ENCODE data around the gene DNAH9.

DNAH9 gene

DNA sequence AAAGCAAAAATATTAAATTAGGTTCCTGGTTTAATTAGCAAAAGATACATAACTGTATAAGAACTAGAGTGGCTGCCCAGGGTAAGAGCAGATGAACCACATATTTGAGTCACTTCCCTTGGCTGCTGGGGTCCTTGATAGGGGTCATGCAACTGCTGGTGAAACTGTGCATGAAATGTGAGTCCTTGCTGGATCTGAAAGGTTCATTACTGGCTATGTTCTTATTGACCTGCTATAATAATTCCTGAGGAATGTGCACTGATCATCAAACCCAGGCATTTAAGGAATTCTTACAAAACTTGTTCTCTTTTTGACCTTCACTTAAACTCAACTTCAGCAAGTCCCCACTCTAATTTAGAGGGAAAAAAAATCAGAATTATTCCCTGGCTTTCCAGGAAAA, 215.6 kb downstream of the DNAH9 start:
- Histone ChIP-seq H3K9me3 (ENCODE audit: control insufficient read depth, insufficient read depth, low read length) (no peaks in the 10 kb centered on the region), H3K36me3 (ENCODE audit: control insufficient read depth, low read length) (no peaks in the 10 kb centered on the region), H3K4me3 (ENCODE audit: low read length) (no peak overlapping the region), H4K20me1 (ENCODE audit: control insufficient read depth, insufficient read depth, low read depth, low read length) (no peaks in the 10 kb centered on the region), H3K27me3 (ENCODE audit: control insufficient read depth, low read length) (no peaks in the 10 kb centered on the region), H3K79me2 (ENCODE audit: control insufficient read depth, low read length) (no peaks in the 10 kb centered on the region), H3K27ac (ENCODE audit: low read depth, low read length) (no peak overlapping the region), H3K9me2 (replicated peaks; ENCODE audit: control insufficient read depth, low read length) (no peaks in the 10 kb centered on the region), H3F3A (ENCODE audit: control insufficient read depth, insufficient read depth) (no peaks in the 10 kb centered on the region), H3K4me1 (ENCODE audit: control insufficient read depth, low read length) (no peaks in the 10 kb centered on the region), H3K4me2 (ENCODE audit: low read length) (no peak overlapping the region)
- TF ChIP-seq, protein P1, sequence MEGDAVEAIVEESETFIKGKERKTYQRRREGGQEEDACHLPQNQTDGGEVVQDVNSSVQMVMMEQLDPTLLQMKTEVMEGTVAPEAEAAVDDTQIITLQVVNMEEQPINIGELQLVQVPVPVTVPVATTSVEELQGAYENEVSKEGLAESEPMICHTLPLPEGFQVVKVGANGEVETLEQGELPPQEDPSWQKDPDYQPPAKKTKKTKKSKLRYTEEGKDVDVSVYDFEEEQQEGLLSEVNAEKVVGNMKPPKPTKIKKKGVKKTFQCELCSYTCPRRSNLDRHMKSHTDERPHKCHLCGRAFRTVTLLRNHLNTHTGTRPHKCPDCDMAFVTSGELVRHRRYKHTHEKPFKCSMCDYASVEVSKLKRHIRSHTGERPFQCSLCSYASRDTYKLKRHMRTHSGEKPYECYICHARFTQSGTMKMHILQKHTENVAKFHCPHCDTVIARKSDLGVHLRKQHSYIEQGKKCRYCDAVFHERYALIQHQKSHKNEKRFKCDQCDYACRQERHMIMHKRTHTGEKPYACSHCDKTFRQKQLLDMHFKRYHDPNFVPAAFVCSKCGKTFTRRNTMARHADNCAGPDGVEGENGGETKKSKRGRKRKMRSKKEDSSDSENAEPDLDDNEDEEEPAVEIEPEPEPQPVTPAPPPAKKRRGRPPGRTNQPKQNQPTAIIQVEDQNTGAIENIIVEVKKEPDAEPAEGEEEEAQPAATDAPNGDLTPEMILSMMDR (IDR thresholded peaks at IDR 0.05; ENCODE audit: low read depth, low read length, poor library complexity, severe bottlenecking), result no peak
- no peak for TF ChIP-seq EZH2phosphoT487 (IDR thresholded peaks at IDR 0.05; ENCODE audit: borderline replicate concordance, low read length)

DNA sequence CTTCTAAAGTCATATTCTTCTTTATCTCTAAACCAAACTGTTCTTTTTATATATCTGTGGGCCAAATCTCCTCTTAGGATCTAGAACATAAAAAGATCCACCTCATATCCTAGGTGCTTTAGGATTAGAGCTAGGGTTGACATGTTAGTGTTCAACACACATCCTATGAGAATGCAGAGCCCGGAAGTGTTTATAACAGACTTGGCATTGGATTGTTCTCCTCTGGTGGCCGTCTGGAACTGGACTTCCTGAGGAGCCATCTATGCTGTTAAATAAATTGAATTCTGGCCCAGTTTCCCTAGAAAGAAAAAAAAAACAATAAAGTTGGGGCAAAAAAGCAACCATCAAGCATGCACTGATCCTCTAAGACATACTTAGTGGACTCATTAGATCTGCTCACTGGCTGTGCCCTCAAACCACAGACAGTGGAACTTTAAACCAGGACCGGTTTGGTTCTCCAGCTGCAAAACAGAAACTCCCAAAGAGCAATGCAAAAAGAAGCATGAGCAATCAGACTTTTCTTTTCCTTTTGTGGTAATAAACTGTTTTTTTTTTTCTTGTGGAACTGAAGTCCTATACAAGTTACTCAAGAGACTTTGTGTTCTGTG, 216.5 kb downstream of the DNAH9 start:
- Histone ChIP-seq H3F3A (ENCODE audit: control insufficient read depth, insufficient read depth) (no peaks in the 10 kb centered on the region), H3K4me2 (ENCODE audit: low read length) (no peak overlapping the region), H3K79me2 (ENCODE audit: control insufficient read depth, low read length) (no peaks in the 10 kb centered on the region), H3K4me1 (ENCODE audit: control insufficient read depth, low read length) (no peaks in the 10 kb centered on the region), H3K27me3 (ENCODE audit: control insufficient read depth, low read length) (no peaks in the 10 kb centered on the region), H4K20me1 (ENCODE audit: control insufficient read depth, insufficient read depth, low read depth, low read length) (no peaks in the 10 kb centered on the region), H3K4me3 (ENCODE audit: low read length) (no peak overlapping the region), H3K9me3 (ENCODE audit: control insufficient read depth, insufficient read depth, low read length) (no peaks in the 10 kb centered on the region), H3K9me2 (replicated peaks; ENCODE audit: control insufficient read depth, low read length) (no peaks in the 10 kb centered on the region), H3K27ac (ENCODE audit: low read depth, low read length) (no peak overlapping the region), H3K36me3 (ENCODE audit: control insufficient read depth, low read length) (no peaks in the 10 kb centered on the region)
- TF ChIP-seq EZH2phosphoT487 (IDR thresholded peaks at IDR 0.05; ENCODE audit: borderline replicate concordance, low read length), result no peak
- TF ChIP-seq, protein P1 (IDR thresholded peaks at IDR 0.05; ENCODE audit: low read depth, low read length, poor library complexity, severe bottlenecking), result no peak

DNA sequence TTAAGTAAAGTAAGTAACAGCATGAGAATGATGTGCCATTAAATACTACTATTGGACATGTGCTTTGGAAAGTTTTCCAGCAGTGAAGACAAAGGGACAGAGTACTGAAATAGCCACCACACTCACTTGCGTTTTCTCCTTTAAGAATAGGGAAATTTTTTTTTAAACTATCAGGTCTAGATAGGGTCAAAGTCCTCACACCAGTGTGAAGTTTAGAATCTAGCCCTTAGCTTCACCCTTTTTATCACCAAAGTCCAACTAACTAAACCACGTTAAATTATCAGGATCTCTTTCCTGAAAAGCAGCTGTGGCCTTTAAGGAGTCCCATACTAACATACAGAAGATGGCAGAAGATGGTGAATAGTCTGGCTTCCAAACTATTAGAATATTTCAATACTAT, 218.1 kb downstream of the DNAH9 start:
- no peak overlapping the region for H3K4me3 ChIP-seq (ENCODE audit: low read length)
- no peaks in the 10 kb centered on the region for H3K79me2 ChIP-seq (ENCODE audit: control insufficient read depth, low read length)
- no peak overlapping the region for H3K27ac ChIP-seq (ENCODE audit: low read depth, low read length)
- H3K27me3 ChIP-seq (ENCODE audit: control insufficient read depth, low read length), result no peaks in the 10 kb centered on the region
- no peaks in the 10 kb centered on the region for H3F3A ChIP-seq (ENCODE audit: control insufficient read depth, insufficient read depth)
- H3K4me1 ChIP-seq (ENCODE audit: control insufficient read depth, low read length), result no peaks in the 10 kb centered on the region
- no peaks in the 10 kb centered on the region for H4K20me1 ChIP-seq (ENCODE audit: control insufficient read depth, insufficient read depth, low read depth, low read length)
- TF ChIP-seq EZH2phosphoT487 (IDR thresholded peaks at IDR 0.05; ENCODE audit: borderline replicate concordance, low read length), result no peak
- TF ChIP-seq, protein P1 (IDR thresholded peaks at IDR 0.05; ENCODE audit: low read depth, low read length, poor library complexity, severe bottlenecking), result no peak
- H3K4me2 ChIP-seq (ENCODE audit: low read length), result no peak overlapping the region
- H3K9me3 ChIP-seq (ENCODE audit: control insufficient read depth, insufficient read depth, low read length), result no peaks in the 10 kb centered on the region
- no peaks in the 10 kb centered on the region for H3K9me2 ChIP-seq (replicated peaks; ENCODE audit: control insufficient read depth, low read length)
- H3K36me3 ChIP-seq (ENCODE audit: control insufficient read depth, low read length), result no peaks in the 10 kb centered on the region

Measured in DOHH2 (cell line).